ENCODE data around the gene ZNF277.
A peak's percentile ranks its signal among the peaks of the same experiment; 100 is the strongest.

Gene ZNF277

DNA sequence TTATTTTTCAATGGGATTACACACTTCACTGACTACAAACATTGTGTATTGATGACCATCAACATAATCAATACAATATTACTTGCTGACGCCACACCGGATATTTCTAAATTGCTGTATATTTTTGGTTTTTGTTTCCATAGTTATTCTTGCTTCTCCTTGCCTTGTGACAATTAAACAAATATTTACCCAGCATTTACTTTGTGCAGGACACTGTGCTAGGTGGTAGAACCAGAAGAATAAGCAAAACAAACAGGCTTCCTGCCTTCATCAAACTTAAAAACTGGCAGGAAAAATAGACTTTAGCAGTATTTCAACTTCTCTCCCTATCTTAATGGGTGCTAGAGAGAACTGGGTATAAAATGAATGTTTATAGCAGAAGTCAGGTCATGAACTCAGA is 50.6 kb downstream of the ZNF277 start:
- DNase-seq: no peak

DNA sequence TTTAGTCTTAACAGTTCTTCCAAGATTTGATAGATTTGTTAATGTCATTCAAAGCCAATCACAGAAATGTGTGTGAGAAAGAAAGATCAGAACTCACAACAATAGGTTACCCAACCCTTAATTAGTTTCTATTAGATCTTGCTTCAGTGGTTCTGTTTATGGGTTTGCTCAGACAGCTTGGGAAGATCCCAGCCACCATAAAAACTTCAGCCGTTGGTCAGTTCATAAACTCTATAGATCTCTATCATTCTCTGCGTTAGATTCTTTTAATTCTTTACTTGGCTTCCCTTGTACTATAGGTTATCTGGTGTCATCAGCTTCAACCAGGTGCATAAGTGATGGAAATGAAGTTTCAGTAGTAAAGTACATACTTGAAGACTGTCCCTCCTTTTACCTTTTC is 54.4 kb downstream of the ZNF277 start:
- DNase-seq: no peak

DNA sequence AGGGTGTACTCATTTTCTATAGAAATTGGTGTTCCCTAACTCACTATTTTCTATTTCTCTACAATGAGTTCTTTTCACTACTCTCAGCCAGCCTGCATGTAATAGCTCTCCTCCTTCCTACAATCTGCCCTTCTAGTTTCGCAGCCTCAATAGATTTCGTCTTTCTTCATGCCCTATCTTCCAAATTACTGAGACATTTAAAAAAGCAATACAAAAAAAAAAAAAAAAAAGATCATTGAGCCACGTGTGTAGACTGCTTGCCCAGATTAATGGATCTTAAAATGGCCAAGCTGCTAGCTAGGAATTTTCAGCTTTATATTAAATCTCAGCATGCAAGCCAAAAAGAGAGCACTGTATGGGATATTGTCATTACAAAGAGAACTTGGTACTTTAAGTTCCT is 55.5 kb downstream of the ZNF277 start:
- no peak for DNase-seq

DNA sequence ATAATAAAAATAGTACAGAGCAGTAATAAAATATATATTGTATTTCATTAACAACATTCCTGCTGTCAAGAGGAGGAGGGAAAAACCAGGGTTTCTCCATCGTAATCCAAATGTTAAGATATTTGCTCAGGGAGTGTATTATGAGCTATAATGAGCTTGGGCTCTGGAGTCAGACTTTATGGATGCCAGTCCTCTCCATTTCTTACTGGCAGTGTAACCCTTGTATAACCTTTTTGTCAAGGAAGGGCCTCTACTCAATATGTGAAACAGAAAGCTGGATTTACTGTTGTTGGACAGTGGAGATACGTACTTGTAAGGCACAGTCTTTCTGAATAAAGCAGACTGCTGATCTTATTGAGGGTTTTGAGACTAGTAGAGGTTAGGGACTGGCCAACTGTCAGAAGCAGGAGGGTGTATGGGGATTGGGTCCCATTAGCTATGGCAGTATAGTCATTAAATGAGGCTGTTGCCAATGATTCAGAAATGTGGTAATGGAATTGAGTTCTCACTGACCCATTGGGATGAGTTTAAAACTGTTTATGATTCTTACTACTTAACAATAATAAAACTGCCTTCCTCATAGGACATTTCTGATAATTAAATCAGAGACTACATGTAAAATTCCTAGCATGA is 56.5 kb downstream of the ZNF277 start:
- no peak for DNase-seq

DNA sequence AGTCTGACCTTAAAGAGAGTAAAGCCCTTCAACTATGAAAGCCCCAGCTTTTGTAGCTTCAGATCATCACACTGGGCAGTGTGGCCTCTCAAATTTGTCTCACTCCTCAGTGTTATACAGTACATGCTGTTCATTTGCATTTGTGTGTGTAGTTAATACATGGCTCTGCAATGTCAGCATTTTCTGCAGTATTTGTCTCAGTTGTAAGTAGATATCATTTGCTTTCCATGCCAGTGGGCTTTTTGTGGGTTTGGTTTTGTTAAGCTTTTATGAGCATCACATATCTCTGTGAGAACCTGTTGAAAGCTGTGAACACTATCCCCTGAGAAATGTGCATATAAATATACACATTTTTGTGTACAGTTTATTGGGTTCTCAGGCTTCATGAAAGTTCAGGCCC is 57.0 kb downstream of the ZNF277 start:
- no peak for DNase-seq

DNA sequence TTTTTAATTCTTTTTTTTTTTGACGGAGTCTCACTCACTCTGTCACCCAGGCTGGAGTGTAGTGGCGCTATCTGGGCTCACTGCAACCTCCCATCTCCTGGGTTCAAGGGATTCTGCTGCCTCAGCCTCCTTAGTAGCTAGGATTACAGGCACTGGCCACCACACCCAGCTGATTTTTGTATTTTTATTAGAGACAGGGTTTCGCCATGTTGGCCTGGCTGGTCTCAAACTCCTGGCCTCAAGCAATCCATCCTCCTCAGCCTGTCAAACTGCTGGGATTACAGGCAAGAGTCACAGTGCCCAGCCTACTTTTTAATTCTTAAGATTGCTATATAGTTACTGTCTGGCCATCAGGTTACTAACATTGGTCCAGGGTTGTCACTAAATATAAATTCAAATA is 59.6 kb downstream of the ZNF277 start:
- DNase-seq: no peak

DNA sequence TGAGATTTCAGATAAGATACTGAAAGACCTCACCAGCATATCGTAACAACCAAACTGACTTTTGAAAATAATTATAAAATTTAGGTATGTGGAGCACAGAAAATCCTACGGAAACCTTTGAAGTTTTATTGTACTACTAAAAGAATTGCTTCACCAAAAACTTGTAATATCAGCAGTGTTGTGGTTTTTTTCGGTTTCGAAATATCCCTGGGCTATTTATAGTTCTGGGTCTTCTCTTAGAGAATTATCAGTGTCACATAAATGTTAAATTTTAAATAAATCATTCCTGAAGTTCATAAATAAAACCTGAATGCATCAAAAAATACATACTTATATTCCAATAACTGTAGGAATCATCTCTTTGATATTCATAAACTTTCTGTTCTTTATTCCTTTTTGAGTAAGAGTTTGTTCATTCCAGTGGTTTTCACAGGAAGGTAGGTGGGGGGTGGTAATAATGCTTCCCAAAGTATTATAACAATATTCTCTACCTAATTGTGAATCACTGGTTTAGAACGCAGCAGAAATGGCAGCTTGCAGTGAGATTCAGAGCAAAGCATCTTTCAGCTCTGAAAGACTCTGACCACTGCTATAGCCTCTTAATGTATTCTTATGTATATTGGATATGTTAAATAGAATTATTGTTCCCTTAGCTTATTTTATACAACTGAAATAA is 60.2 kb downstream of the ZNF277 start:
- no peak for DNase-seq

DNA sequence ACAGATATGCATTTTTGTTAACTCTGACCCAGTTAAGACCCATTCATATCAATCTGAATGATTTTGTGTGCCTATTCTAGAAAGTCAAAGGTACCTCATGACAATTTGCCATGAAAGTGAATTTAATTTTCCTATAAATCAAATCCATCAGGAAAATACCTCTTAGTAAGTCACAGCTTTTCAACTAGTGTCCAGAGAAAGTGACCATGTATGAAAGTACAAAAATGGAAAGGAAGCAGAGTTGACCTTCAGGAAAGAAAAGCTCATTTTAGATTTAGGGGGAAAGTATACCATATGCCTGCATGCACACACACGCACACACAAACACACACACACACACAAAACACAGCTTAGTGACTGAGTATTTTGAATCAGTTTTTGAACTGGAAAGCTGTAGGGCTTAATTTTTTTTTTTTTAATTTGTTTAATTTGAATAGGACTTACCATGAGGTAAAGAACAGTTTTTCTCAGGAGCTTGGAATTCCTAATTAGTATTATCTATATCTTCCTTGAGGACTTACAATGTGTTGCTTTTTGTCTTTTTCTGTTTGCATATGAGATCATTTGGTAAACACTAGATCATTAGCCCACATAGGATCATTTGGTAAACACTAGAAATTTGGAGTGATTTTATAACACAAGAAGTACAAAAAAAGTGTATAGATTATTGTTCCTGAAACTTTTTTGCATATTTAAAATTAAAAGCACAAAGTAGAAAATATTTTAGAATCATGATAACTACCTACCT is 61.6 kb downstream of the ZNF277 start:
- no peak for DNase-seq

DNA sequence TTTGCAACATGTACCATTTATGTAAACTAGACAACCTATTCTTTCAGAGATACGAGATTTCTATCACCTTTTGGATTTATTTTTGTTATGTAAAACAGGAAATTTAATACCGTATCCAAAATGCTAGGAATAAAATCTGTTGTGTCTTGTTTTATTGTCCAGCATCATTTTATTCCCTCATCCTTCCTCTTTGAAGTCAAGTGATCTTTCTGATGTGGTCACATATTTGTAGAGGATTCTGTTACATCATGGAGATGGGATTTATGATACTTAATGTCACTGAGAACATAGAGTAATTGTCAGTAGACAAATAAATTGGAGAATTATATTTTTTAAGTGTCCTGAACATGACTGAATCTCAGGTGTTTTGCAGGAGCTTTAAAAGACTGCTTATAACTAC is 64.7 kb downstream of the ZNF277 start:
- no peak for DNase-seq

DNA sequence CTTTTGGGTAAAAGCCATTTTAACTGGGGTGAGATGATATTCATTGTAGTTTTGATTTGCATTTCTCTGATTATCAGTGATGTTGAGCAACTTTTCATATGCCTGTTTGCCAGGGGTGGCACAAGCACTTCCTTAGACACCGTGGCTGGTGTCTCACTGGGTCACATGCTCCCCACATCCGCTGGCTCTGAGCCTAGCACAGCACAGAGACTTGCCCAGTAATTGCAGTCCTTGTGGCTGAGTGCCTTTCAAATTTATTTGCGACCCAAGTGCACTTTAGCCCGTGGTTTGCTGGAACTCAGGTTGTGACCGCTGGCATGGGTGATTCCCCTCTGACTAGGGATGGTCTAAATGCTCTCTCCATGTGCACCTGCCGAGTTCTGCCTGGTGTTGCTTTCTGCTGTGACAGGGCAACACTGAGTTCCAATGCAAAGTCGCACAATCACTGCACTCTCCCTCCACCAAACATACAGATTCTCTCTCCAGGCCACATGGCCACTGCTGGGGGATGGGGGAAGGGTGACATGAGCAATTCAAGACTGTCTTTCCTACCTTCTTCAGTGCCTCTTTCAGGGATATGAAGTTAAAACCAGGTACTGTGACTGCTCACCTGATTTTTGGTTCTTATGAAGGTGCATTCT is 66.5 kb downstream of the ZNF277 start:
- DNase-seq: no peak

DNA sequence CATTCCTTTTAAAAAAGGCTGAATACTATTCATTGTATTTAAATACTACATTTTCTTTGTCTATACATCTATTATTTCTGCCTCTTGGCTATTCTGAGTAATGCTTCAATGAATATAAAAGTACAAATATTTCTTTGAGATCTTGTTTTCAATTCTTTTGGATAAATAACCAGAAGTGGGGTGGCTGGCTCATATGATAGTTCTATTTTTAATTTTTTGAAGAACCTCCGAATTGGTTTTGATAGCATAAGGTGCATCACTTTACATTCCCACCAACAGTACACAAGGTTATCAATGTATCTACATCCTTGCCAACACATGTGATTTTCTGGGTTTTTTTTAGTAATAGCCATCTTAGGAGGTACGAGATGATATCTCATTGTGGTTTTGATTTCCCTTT is 72.5 kb downstream of the ZNF277 start:
- DNase-seq: no peak

DNA sequence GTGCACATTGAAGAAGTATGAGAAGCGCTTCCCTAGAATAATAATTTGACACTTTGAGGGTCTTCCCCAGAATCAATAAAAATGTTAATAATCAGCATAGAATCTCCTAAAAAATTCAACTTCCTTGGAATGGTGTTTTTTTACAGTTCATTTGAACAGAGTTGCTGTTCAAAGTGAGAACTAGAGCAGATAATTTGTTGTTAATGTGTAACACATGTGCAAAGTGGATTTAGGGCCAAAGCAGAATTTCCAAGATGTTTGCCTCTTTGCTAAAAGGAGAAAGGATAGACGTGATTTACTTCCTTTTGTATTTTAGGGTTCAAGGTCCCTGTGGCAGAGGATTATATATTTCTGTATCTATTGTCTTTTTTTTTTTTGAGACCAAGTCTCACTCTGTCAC is 73.8 kb downstream of the ZNF277 start:
- no peak for DNase-seq

DNA sequence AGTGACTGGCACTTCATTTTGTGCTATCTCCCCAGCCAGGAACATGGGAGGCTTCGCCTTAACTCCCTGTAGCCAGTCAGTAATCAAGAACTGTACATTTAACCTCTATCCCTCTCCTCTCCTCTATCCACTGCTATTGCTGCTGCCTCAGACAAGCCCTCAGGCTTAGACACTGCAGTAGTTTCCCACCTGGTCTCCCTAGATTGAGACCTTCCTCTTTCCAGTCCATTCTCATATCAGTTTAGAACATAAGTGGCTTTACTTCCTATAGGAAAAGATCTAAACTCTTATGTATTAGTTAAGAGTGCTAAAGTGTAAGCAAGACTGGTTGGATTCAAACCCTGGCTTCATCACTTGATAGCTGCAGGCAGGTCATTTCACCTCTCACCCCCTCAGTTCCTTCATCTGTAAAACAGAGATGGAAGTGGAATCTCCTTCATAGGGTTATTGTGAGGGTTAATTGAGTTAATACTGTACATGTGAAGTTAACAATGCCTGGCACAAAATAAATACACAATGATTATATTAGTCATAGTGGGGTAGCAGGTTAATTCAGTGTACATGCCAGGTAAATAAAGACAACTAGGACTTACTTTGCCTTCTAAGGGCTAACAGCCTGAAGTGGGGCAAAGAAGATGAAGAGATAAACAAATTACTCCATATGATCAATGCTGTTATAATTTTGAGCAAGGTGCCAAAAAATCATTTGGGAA is 76.1 kb downstream of the ZNF277 start:
- DNase-seq: no peak

DNA sequence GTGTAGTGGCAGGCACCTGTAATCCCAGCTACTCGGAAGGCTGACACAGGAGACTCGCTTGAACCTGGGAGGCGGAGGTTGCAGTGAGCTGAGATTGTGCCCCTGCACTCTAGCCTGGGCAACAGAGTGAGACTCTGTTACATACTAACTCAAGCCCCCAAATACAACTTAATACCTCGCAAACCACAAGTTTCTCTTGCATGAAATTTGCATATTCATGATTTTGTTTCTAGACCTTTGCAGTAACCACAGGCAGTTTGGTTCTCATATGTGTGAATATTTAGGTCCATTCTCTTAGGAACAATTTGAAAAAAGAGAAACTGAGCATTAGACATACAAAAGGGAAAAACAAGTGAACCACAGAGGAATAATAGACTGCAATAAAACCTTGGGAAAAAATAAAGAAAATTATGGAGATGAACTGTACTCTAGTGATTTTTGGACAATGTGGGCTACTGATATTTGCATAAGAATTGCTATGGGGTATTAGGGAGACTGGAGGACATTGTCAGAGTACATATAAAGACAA is 77.0 kb downstream of the ZNF277 start:
- no peak for DNase-seq

DNA sequence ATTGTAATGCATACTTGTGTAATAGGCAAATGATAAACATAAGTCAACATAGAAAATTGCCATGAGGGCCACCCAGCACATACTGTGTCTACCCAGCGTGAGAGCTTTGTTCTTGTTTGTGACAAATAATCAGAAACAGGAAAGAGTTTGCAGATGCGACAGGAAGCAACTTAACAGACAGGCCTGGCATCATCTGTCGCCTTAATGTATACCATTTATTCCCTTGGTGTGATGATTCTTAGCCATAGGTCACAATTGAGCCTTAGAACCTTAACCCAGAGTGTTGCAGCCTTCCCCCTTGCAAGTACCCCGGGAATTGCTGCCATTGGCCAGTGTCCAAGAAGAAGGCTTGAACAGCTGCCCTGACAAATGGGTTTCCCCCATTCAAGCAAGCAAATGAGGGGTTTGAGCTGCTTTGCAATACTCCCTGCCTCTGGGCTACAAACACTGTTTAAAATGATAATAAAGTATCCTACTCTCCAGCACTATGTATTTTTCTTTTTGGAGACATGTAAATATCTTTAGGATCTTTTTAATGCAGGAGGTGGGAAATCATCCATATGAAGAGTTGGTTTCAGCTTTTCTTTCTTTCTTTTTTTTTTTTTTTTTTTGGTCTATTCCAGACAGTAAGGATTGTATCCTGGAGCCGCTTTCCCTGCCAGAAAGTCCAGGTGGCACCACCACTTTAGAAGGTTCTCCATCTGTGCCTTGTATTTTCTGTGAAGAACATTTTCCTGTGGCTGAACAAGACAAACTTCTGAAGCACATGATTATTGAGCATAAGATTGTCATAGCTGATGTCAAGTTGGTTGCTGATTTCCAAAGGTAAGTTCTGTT is 80.0 kb downstream of the ZNF277 start:
- DNase-seq: peak; percentile 15 to 44

DNA sequence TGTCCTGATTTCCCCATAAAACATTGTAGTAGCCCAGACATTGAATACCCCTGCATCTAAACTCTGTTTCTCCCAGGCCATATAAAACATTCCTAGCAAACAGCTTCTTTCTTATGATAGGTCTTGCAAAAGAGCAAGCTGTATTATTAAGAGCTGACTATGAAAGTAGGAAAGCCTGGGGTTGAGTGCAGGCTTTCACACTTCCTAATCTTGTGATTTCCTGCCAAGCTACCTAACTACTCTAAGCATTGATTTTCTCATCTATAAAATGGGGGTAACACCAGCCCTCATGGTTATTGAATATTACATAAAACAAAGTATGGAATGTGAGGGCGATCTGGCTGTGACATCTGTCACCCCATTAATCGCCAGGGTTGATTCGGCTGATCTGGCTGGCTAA is 81.8 kb downstream of the ZNF277 start:
- DNase-seq: no peak

DNA sequence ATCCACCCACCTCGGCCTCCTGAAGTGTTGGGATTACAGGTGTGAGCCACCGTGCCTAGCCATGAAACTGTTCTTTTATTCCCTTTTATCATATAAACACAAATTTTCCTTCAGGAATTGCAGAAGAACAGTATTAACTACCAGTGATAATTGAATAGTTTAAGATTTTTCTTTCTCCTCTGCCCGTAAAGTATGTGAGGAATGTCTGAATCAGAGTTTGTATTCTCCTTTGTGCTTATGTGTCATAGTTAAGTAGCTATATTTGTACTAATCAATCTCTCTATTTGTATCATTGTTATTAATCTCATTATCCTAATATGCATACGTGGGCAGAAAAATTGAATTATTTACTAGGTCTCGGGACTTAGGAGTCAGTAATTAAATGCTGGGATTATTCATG is 83.6 kb downstream of the ZNF277 start:
- DNase-seq: no peak

DNA sequence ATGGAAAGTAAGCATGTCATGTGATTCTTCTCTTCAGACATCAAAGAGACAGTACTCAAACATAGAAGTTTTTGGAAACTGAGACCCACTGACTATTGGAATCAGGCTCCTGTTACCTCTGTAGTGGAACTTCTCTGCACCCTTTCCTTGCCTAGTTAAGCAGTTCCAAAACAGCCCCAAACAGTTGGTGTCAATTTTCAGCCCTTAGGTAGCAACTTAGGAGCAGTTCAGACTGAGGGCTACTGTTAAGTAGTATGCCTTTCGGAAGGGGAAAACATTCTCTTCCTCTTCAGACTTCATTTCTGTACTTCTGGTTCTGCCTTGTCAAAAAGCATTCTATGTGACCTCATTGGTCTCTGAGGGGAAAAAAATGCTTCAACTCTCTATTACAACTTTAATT is 85.7 kb downstream of the ZNF277 start:
- DNase-seq: no peak

DNA sequence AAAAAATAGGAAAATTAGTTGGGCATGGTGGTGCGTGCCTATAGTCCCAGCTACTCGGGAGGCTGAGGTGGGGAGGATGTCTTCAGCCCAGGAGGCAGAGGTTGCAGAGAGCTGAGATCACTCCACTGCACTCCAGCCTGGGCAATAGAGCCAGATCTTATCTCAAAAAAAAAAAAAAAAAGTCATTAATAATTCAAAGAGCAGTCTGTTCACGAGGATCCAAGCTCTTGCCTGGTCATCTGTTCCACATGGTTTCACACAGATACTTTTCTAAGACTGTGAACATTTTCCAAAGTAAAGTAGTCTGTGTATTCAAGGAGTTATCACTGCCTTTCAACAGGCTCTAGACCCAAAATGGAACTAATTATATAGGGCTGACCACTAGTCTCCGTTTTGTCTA is 86.9 kb downstream of the ZNF277 start:
- no peak for DNase-seq

DNA sequence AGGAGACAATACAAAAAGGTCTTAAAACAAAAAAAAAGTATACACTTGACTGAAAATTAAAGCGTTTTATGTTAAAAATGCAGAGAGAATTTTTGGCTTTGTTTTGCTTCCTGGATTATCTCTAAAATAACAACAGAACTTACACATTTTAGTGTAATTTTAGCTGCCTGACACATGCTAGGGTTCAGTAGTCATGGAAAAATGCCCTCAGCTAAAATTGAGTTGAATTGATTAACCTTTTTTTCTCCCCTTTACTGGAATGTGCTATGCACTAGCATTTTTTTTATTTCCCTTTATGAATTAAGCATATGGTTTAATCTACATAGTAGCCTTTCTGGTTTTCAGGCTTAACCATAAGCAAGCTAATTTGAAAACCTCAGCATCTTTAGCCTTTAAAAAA is 89.9 kb downstream of the ZNF277 start:
- no peak for DNase-seq

DNA sequence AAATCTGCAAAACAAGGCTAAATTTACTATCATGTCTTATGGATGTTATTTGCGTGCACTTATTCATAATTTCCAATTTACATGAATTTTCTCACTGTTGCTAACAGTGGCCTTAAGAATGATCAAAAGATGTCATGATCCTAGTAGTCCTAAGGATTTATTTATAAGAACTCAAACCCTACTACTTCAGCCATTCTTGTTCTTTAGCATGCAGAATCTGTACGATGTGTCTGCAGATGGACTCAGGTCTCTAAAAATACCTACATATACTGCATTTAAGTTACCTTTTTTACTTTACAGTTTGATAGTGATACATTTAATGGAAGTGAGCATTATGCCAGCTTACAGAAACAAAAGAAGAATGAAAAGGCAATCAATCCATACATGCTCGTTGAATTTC is 91.2 kb downstream of the ZNF277 start:
- no peak for DNase-seq

DNA sequence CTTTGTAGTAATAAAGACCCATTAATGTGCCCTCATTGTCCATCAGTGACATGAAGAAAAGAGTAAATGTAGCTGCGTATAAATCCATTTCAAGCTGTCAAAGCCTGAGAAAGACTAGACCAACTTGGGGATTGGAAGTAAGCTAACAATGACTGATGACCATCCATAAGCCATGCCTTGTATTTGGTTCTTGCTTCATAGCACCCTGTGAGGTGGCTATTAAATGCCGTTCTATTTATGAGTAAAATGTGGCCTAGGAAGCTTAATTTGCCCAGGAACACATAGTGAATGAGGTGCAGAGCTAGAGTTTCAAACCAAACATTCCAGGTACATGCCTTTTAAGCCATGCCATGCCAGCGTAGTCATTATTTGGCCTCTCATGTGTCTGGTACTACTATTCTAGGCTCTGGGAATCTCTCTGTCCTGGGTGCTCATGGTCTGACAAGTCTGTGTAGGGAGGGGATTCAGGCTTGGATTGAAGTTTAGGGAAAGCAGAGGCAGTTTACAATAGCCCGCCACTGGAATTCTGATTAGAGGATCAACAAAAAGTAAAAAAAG is 92.1 kb downstream of the ZNF277 start:
- no peak for DNase-seq

Data from cerebellar nuclear complex (tissue), 1 donor.